HG02852 (cell line): Measurements from ENCODE around the gene STAMBP.
"Not testable (repeated sequence)": the region's sequence is repeated elsewhere in the genome, so short reads cannot be mapped to it uniquely, and the experiment has no call there.

Source experiments
- ATAC-seq: cut with Tn5 transposase; IDR thresholded peaks from one replicate; pipeline ENCODE4 v1.9.1; 2021; ENCODE audit warnings: mild to moderate bottlenecking, moderate library complexity; ENCODE audit not compliant: unreplicated experiment

STAMBP gene

GRCh38 chr2:73903949-73904613 is 75.3 kb downstream of the STAMBP start:
- ATAC-seq = not testable (repeated sequence)

- no peak for ATAC-seq
Measured at GRCh38 chr2:73904952-73905351, 76.2 kb downstream of the STAMBP start.

GRCh38 chr2:73906847-73907505 is 78.2 kb downstream of the STAMBP start:
- ATAC-seq = no peak

GRCh38 chr2:73907840-73908452 is 79.2 kb downstream of the STAMBP start:
- no peak for ATAC-seq

GRCh38 chr2:73908689-73909652 is 80.2 kb downstream of the STAMBP start:
- ATAC-seq = no peak

GRCh38 chr2:73910873-73911547 is 82.2 kb downstream of the STAMBP start:
- no peak for ATAC-seq

- ATAC-seq = no peak
Measured at GRCh38 chr2:73911548-73912208, 82.9 kb downstream of the STAMBP start.

GRCh38 chr2:73913414-73914054 is 84.8 kb downstream of the STAMBP start:
- no peak for ATAC-seq

- ATAC-seq = no peak
Measured at GRCh38 chr2:73914667-73915066, 85.9 kb downstream of the STAMBP start.

GRCh38 chr2:73915437-73915993 is 86.8 kb downstream of the STAMBP start:
- no peak for ATAC-seq

GRCh38 chr2:73916666-73917065 is 87.9 kb downstream of the STAMBP start:
- no peak for ATAC-seq

GRCh38 chr2:73917296-73917695 is 88.5 kb downstream of the STAMBP start:
- ATAC-seq = no peak

- no peak for ATAC-seq
Measured at GRCh38 chr2:73917696-73918207, 89.0 kb downstream of the STAMBP start.

GRCh38 chr2:73918856-73919255 is 90.1 kb downstream of the STAMBP start:
- ATAC-seq = no peak

- no peak for ATAC-seq
Measured at GRCh38 chr2:73919596-73920228, 91.0 kb downstream of the STAMBP start.

GRCh38 chr2:73920577-73921545 is 92.1 kb downstream of the STAMBP start:
- ATAC-seq = no peak

- ATAC-seq = no peak
Measured at GRCh38 chr2:73921581-73921980, 92.8 kb downstream of the STAMBP start.
